Myocyte (in vitro differentiated cells): Measurements from ENCODE around the gene GJB4. TPM values are rescaled to one million over a fixed set of nuclear protein-coding genes. Genes with fewer than 3 reads are reported as not detected.
A peak's percentile ranks its signal among the peaks of the same experiment; 100 is the strongest.
"Not testable (repeated sequence)": the region's sequence is repeated elsewhere in the genome, so short reads cannot be mapped to it uniquely, and the experiment has no call there.

Experiments used
- DNase-seq: peaks from one replicate; pipeline ENCODE4 v3.0.0-alpha.2; 2012; ENCODE audit warnings: low read depth
- total RNA-seq: library from RNA; depleted of rRNA; stranded (reverse); fragments of >200 nt; gene quantifications from 2 replicates; pipeline ENCODE4 v1.2.3, GENCODE V29; 2014

The GJB4 gene
- total RNA-seq, 1 donor from 2014 or later, result not detected

- DNase-seq, result no peak
Observed at GRCh38 chr1:34794790-34795180, 35.2 kb downstream of the GJB4 start.

- no peak for DNase-seq
Observed at GRCh38 chr1:34795916-34796315, 36.4 kb downstream of the GJB4 start.

GRCh38 chr1:34796990-34797389 lies 37.5 kb downstream of the GJB4 start:
- DNase-seq, result no peak

- no peak for DNase-seq
Observed at GRCh38 chr1:34800214-34800613, 40.7 kb downstream of the GJB4 start.

GRCh38 chr1:34803770-34804169 lies 44.2 kb downstream of the GJB4 start:
- no peak for DNase-seq

- peak; percentile 6 for DNase-seq
Observed at GRCh38 chr1:34806396-34806795, 46.9 kb downstream of the GJB4 start.

GRCh38 chr1:34808051-34808810 lies 48.7 kb downstream of the GJB4 start:
- DNase-seq, result peak; percentile 3

- DNase-seq, result not testable (repeated sequence)
Observed at GRCh38 chr1:34810781-34811180, 51.2 kb downstream of the GJB4 start.

Other genes starting within 250 kb of the GJB4 start
- not detected in 2 replicates for gene GJB5, start 4.7 kb upstream of the GJB4 start, total RNA-seq
- gene GJB3, start 21.5 kb downstream of the GJB4 start, total RNA-seq, result not detected in 2 replicates
- gene GJA4, start 33.3 kb downstream of the GJB4 start, total RNA-seq, result not detected in 2 replicates
- gene SMIM12, start 100.0 kb downstream of the GJB4 start, total RNA-seq, result 17.6 and 23.8 TPM in 2 replicates
- 0.05 TPM in 1 of 2 replicates, not detected in the other for gene DLGAP3, start 169.9 kb downstream of the GJB4 start, total RNA-seq
- gene TMEM35B, start 225.6 kb downstream of the GJB4 start, total RNA-seq, result 18.7 and 26.3 TPM in 2 replicates